NCI-H2081 treated with DMSO at 0.1 percent for 48 hours (cell line): ENCODE measurements around the gene KCP.

Source experiments
- DNase-seq: peaks from one replicate; lab custom pipeline; 2025; lab: John Stamatoyannopoulos, UW

Gene KCP

GRCh38 chr7:128939075-128939860 lies 28.8 kb upstream of the KCP start:
- no peak for DNase-seq

- DNase-seq, result no peak
Measured at GRCh38 chr7:128938544-128939074, 28.1 kb upstream of the KCP start.

- DNase-seq, result no peak
Measured at GRCh38 chr7:128937647-128938543, 27.4 kb upstream of the KCP start, which contains the start of gene IRF5. Gene IRF5, plus strand, starts transcription at chr7:128937927. Its CDS starts 4,155 bp downstream, at chr7:128942082.

- no peak for DNase-seq
Measured at GRCh38 chr7:128937271-128937646, 26.8 kb upstream of the KCP start.

- no peak for DNase-seq
Measured at GRCh38 chr7:128936798-128937197, 26.3 kb upstream of the KCP start.

- no peak for DNase-seq
Measured at GRCh38 chr7:128935342-128935730, 24.8 kb upstream of the KCP start.

- DNase-seq, result no peak
Measured at GRCh38 chr7:128934361-128935341, 24.1 kb upstream of the KCP start.

GRCh38 chr7:128933180-128933891 lies 22.8 kb upstream of the KCP start:
- DNase-seq, result no peak

GRCh38 chr7:128932862-128933179 lies 22.3 kb upstream of the KCP start:
- no peak for DNase-seq

GRCh38 chr7:128931965-128932861 lies 21.7 kb upstream of the KCP start:
- no peak for DNase-seq

- no peak for DNase-seq
Measured at GRCh38 chr7:128931190-128931798, 20.8 kb upstream of the KCP start.

GRCh38 chr7:128928882-128929788 lies 18.6 kb upstream of the KCP start:
- no peak for DNase-seq

- DNase-seq, result no peak
Measured at GRCh38 chr7:128928159-128928813, 17.8 kb upstream of the KCP start.

GRCh38 chr7:128924707-128925588 lies 14.4 kb upstream of the KCP start:
- no peak for DNase-seq

- no peak for DNase-seq
Measured at GRCh38 chr7:128923411-128923800, 12.9 kb upstream of the KCP start.

GRCh38 chr7:128922496-128923410 lies 12.2 kb upstream of the KCP start:
- no peak for DNase-seq
